ENCODE measurements around the gene UBXN10. TPM values are rescaled to one million over a fixed set of nuclear protein-coding genes. Genes with fewer than 3 reads are reported as not detected.

Gene UBXN10
- total RNA-seq, 1 experiment from 2014 or later = 0.05 TPM

DNA sequence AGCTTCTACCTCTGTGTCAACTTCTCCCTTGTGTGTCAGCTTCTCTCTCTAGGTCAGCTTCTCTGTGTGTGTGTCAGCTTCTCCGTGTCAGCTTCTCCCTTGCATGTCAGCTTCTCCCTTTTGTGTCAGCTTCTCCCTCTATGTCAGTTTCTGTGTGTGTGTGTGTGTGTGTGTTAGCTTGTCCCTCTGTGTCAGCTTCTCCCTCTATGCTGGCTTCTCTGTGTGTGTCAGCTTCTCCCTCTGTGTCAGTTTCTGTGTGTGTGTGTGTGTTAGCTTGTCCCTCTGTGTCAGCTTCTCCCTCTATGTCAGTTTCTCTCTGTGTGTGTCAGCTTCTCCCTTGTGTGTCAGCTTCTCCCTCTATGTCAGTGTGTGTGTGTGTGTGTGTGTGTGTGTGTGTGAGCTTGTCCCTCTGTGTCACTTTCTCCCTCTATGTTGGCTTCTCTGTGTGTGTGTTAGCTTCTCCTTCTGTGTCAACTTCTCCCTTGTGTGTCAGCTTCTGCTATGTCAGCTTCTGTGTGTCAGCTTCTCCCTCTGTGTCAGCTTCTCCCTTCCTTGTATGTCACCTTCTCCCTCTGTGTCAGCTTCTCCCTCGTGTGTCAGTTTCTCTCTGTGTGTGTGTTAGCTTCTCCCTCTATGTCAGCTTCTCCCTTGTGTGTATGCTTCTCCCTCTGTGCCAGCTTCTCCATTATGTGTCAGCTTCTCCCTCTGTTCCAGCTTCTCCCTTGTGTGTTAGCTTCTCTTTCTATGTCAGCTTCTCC lies 6.3 kb upstream of the UBXN10 start:
- in situ Hi-C loops (cut with HindIII; ENCODE audit: low pct_unique_long_range_greater_than_20kb, low sequenced_read_pairs) (no loop called here), intact Hi-C loops (cut with micrococcal nuclease; ENCODE audit: unreplicated experiment) (no loop called here)
- Histone ChIP-seq H3K9me3 (ENCODE audit: control insufficient read depth, insufficient read depth, low read depth, low read length) (no peaks in the 10 kb centered on the region), H3K4me1 (ENCODE audit: control insufficient read depth, insufficient read depth, low read length) (no peaks in the 10 kb centered on the region), H3K36me3 (ENCODE audit: control insufficient read depth, insufficient read depth, low read length) (no peaks in the 10 kb centered on the region), H3K27me3 (ENCODE audit: control insufficient read depth, insufficient read depth, low read length) (peaks cover 13% of the 10 kb centered on the region), H3K4me3 (ENCODE audit: low read depth in 2 of 2, low read length in 2 of 2) (no peak overlapping the region), H3K27ac (ENCODE audit: low read length) (no peak overlapping the region)
- no TSS peak for BruUV-seq (replicated peaks)
- ChIA-PET POLR2A (no interaction called here), CTCF (interaction anchor here (0.5 to 0.7 kb wide), 2 partner anchors 200 to 258 kb away, joined by 3 read pairs; no protein-coding TSS in a partner anchor)
- TF ChIP-seq TCF7L2 (IDR thresholded peaks at IDR 0.05; ENCODE audit: low read depth, low read length) = no peak
- TF ChIP-seq, protein P1, sequence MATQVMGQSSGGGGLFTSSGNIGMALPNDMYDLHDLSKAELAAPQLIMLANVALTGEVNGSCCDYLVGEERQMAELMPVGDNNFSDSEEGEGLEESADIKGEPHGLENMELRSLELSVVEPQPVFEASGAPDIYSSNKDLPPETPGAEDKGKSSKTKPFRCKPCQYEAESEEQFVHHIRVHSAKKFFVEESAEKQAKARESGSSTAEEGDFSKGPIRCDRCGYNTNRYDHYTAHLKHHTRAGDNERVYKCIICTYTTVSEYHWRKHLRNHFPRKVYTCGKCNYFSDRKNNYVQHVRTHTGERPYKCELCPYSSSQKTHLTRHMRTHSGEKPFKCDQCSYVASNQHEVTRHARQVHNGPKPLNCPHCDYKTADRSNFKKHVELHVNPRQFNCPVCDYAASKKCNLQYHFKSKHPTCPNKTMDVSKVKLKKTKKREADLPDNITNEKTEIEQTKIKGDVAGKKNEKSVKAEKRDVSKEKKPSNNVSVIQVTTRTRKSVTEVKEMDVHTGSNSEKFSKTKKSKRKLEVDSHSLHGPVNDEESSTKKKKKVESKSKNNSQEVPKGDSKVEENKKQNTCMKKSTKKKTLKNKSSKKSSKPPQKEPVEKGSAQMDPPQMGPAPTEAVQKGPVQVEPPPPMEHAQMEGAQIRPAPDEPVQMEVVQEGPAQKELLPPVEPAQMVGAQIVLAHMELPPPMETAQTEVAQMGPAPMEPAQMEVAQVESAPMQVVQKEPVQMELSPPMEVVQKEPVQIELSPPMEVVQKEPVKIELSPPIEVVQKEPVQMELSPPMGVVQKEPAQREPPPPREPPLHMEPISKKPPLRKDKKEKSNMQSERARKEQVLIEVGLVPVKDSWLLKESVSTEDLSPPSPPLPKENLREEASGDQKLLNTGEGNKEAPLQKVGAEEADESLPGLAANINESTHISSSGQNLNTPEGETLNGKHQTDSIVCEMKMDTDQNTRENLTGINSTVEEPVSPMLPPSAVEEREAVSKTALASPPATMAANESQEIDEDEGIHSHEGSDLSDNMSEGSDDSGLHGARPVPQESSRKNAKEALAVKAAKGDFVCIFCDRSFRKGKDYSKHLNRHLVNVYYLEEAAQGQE (IDR thresholded peaks at IDR 0.05; ENCODE audit: insufficient read depth in 1 of 2, low read depth in 2 of 2, low read length in 1 of 2) = no peak
- TF ChIP-seq, protein P2, sequence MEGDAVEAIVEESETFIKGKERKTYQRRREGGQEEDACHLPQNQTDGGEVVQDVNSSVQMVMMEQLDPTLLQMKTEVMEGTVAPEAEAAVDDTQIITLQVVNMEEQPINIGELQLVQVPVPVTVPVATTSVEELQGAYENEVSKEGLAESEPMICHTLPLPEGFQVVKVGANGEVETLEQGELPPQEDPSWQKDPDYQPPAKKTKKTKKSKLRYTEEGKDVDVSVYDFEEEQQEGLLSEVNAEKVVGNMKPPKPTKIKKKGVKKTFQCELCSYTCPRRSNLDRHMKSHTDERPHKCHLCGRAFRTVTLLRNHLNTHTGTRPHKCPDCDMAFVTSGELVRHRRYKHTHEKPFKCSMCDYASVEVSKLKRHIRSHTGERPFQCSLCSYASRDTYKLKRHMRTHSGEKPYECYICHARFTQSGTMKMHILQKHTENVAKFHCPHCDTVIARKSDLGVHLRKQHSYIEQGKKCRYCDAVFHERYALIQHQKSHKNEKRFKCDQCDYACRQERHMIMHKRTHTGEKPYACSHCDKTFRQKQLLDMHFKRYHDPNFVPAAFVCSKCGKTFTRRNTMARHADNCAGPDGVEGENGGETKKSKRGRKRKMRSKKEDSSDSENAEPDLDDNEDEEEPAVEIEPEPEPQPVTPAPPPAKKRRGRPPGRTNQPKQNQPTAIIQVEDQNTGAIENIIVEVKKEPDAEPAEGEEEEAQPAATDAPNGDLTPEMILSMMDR (IDR thresholded peaks at IDR 0.05) = no peak
- no peak for TF ChIP-seq POLR2AphosphoS5 (IDR thresholded peaks at IDR 0.05; ENCODE audit: low read depth, low read length)
- TF ChIP-seq SIN3A (IDR thresholded peaks at IDR 0.05; ENCODE audit: borderline replicate concordance, insufficient read depth, low read depth, low read length) = no peak
- no peak for ATAC-seq
- DNase-seq (ENCODE audit: low read depth, low spot score) = no peak

DNA sequence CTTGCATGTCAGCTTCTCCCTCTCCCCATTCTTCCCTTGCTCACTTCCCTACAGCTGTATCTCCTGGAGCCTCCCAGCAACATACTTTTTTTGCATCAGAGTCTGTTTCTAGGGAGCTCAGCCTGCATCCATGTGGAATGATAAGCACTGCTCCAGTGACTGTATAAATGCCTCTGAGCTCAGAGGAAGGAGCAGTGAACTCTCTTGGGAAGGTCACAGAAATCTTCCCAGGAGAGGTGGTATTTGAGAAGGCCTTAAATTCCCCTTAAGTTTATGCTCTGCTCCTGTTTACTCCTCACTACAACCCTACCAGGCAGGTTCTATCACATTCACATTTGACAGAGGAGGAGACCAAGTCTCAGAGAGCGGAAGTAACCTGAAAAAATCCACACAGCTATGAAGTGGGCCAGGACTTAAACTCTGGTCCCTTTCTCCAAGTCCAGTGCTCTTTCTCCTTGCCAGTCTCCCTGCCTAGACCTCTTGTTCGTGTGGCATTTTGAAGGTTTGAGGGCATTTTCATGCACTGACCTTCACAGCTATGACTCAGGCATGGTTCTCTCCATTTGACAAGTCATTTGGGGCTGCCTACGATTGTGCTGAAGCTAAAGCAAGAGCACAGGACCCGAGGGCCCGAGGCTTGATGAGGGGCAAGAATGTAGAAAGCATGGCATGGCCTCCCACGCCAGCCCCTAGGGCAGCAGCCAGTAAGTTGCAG lies 5.6 kb upstream of the UBXN10 start:
- ChIA-PET POLR2A (no interaction called here), CTCF (no interaction called here)
- peaks cover 14% of the 10 kb centered on the region for H3K27me3 ChIP-seq (ENCODE audit: control insufficient read depth, insufficient read depth, low read length)
- no peaks in the 10 kb centered on the region for H3K9me3 ChIP-seq (ENCODE audit: control insufficient read depth, insufficient read depth, low read depth, low read length)
- no peak overlapping the region for H3K27ac ChIP-seq (ENCODE audit: low read length)
- DNase-seq (ENCODE audit: low read depth, low spot score) (no peak), ATAC-seq (no peak)
- intact Hi-C loops (cut with micrococcal nuclease; ENCODE audit: unreplicated experiment) = no loop called here
- TF ChIP-seq, protein P1 (IDR thresholded peaks at IDR 0.05; ENCODE audit: insufficient read depth in 1 of 2, low read depth in 2 of 2, low read length in 1 of 2) = no peak
- no peak for TF ChIP-seq TCF7L2 (IDR thresholded peaks at IDR 0.05; ENCODE audit: low read depth, low read length)
- TF ChIP-seq, protein P2 (IDR thresholded peaks at IDR 0.05) = no peak
- no peak for TF ChIP-seq SIN3A (IDR thresholded peaks at IDR 0.05; ENCODE audit: borderline replicate concordance, insufficient read depth, low read depth, low read length)
- TF ChIP-seq POLR2AphosphoS5 (IDR thresholded peaks at IDR 0.05; ENCODE audit: low read depth, low read length) = no peak
- in situ Hi-C loops (cut with HindIII; ENCODE audit: low pct_unique_long_range_greater_than_20kb, low sequenced_read_pairs) = no loop called here
- H3K4me1 ChIP-seq (ENCODE audit: control insufficient read depth, insufficient read depth, low read length) = no peaks in the 10 kb centered on the region
- no TSS peak for BruUV-seq (replicated peaks)
- H3K36me3 ChIP-seq (ENCODE audit: control insufficient read depth, insufficient read depth, low read length) = no peaks in the 10 kb centered on the region
- no peak overlapping the region for H3K4me3 ChIP-seq (ENCODE audit: low read depth in 2 of 2, low read length in 2 of 2)
